Measurements from ENCODE around the gene MARCHF2. TPM values are rescaled to one million over a fixed set of nuclear protein-coding genes. Genes with fewer than 3 reads are reported as not detected.

MARCHF2 gene
- total and polyA plus RNA-seq, 9 of the 15 experiments (the other 6 are each of a cell fraction or from before 2014, with no cell fraction given): 0.39 to 6.4 (median 2.2) TPM

- no peak for TF ChIP-seq GTF3C2 (IDR thresholded peaks at IDR 0.05; ENCODE audit: borderline replicate concordance, extremely low read depth, insufficient read length)
Observed at GRCh38 chr19:8476524-8476923, 63.4 kb downstream of the MARCHF2 start (continued).

GRCh38 chr19:8477889-8478288 lies 64.8 kb downstream of the MARCHF2 start:
- ChIA-PET POLR2A (interaction anchor here (0.8 to 1.2 kb wide), 3 partner anchors 8 to 36 kb away, joined by 3 to 4 read pairs (median 3); partner anchors contain the start of gene ZNF414), CTCF (ENCODE audit: low intra/inter-chr PET ratio) (no interaction called here)
- no peak overlapping the region for H3K4me2 ChIP-seq (ENCODE audit: insufficient read depth, low read length)
- H3K27me3 ChIP-seq (ENCODE audit: control insufficient read depth in 2 of 2, insufficient read depth in 2 of 2, low read length in 2 of 2): no peaks in the 10 kb centered on the region
- no peak overlapping the region for H3K9ac ChIP-seq (ENCODE audit: insufficient read depth in 1 of 2, low read depth in 2 of 2, low read length in 2 of 2)
- 90% methylated on average over 4 of the region's 4 CpGs for WGBS (ENCODE audit: insufficient coverage, low coverage, missing lambda C conversion rate)
- H3K4me3 ChIP-seq: no peak overlapping the region
- peaks cover 90% of the 10 kb centered on the region; the same call in 2 of the 3 replicates for H3K36me3 ChIP-seq (ENCODE audit: control insufficient read depth, insufficient read depth, low read length)
- in situ Hi-C loops (cut with MboI): no loop called here
- H3K9me1 ChIP-seq (ENCODE audit: control insufficient read depth, insufficient read depth, low read length): no peaks in the 10 kb centered on the region
- ATAC-seq (no peak), FAIRE-seq (no peak), DNase-seq (ENCODE audit: extremely low read depth in 1 of 4, low spot score in 3 of 4) (no peak)
- H3K9me3 ChIP-seq (replicated peaks; ENCODE audit: control insufficient read depth, insufficient read depth, low read depth, low read length): no peaks in the 10 kb centered on the region
- H3K79me2 ChIP-seq (ENCODE audit: control insufficient read depth, insufficient read depth, low read length): peaks cover 68% of the 10 kb centered on the region
- H3K27ac ChIP-seq (ENCODE audit: extremely low read depth, low read depth, low read length): no peak overlapping the region
- intact Hi-C loops (cut with micrococcal nuclease): no loop called here
- BruUV-seq (replicated peaks): no TSS peak
- no peak overlapping the region for H2AFZ ChIP-seq (ENCODE audit: low read depth, low read length)
- H4K20me1 ChIP-seq (replicated peaks; ENCODE audit: control insufficient read depth, insufficient read depth, low read length): peaks cover 15% of the 10 kb centered on the region
- H3K4me1 ChIP-seq (replicated peaks in 1 of 2; ENCODE audit: control insufficient read depth in 2 of 2, insufficient read depth in 2 of 2, low read length in 2 of 2): peaks cover 0 to 4% of the 10 kb centered on the region in 2 experiments; a peak in 1 of 5 replicates
- TF ChIP-seq ESRRA (IDR thresholded peaks at IDR 0.05; ENCODE audit: borderline replicate concordance, low read depth) (no peak), JUND (IDR thresholded peaks at IDR 0.05; ENCODE audit: borderline replicate concordance, low read depth, low read length) (no peak), JUND (tag; IDR thresholded peaks at IDR 0.05; ENCODE audit: borderline replicate concordance, low read depth, low read length) (no peak), LEF1 (IDR thresholded peaks at IDR 0.05) (no peak), ZNF436 (CRISPR knock-in tag; IDR thresholded peaks at IDR 0.05) (no peak), MTF1 (CRISPR knock-in tag; IDR thresholded peaks at IDR 0.05; ENCODE audit: borderline replicate concordance) (no peak), HDAC3 (IDR thresholded peaks at IDR 0.05; ENCODE audit: borderline replicate concordance, partially characterized antibody) (no peak), ZNF551 (CRISPR knock-in tag; IDR thresholded peaks at IDR 0.05) (no peak), SREBF2 (CRISPR knock-in tag; IDR thresholded peaks at IDR 0.05) (no peak), NR1H2 (CRISPR knock-in tag; IDR thresholded peaks at IDR 0.05) (no peak), NFRKB (IDR thresholded peaks at IDR 0.05; ENCODE audit: low read depth) (no peak), SOX6 (IDR thresholded peaks at IDR 0.05) (no peak), CREB3L1 (IDR thresholded peaks at IDR 0.05; ENCODE audit: borderline replicate concordance, low read depth) (no peak)
- TF ChIP-seq, protein P1, sequence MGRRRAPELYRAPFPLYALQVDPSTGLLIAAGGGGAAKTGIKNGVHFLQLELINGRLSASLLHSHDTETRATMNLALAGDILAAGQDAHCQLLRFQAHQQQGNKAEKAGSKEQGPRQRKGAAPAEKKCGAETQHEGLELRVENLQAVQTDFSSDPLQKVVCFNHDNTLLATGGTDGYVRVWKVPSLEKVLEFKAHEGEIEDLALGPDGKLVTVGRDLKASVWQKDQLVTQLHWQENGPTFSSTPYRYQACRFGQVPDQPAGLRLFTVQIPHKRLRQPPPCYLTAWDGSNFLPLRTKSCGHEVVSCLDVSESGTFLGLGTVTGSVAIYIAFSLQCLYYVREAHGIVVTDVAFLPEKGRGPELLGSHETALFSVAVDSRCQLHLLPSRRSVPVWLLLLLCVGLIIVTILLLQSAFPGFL (CRISPR knock-in tag; IDR thresholded peaks at IDR 0.05): no peak
